Esophagus squamous epithelium (tissue), 4 donors: Measurements from ENCODE around the gene CAPZA2.
"Not testable (repeated sequence)": the region's sequence is repeated elsewhere in the genome, so short reads cannot be mapped to it uniquely, and the experiment has no call there.

Source experiments
- POLR2A ChIP-seq, 4 donors: fragments of 450-650 bp; IDR thresholded peaks; one replicate each; pipeline ENCODE4 v1.6.1; 2017; ENCODE audit warnings: antibody characterized with exemption in 4 of 4, mild to moderate bottlenecking in 4 of 4, moderate library complexity in 3 of 4
- TF ChIP-seq, protein P1 (sequence below), 6 experiments: fragments of 450-650 bp in 4 of 6; fragments of 200-600 bp in 2 of 6; sonication (generic) in 2 of 6; IDR thresholded peaks; one replicate each; pipeline ENCODE4 v1.5.1; 2016 to 2019; ENCODE audit warnings: antibody characterized with exemption in 6 of 6, mild to moderate bottlenecking in 4 of 6, moderate library complexity in 4 of 6

DNA sequence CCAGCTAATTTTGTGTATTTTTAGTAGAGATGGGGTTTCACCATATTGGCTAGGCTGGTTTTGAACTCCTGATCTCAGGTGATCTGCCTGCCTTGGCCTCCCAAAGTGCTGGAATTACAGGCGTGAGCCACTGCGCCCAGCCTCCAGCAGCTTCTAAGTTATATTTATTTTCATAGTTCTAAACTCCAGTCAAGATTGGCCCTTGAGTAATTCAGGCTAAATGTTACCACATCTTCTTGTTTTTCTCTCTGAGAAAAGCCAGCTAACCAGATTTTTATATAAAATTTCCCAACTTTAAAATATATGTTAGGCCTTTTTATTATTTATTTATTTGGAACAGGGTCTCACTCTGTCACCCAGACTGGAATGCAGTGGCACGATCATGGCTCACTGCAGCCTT lies 49.0 kb upstream of the CAPZA2 start:
- not testable (repeated sequence) for TF ChIP-seq POLR2A (IDR thresholded peaks at IDR 0.05)
- TF ChIP-seq, protein P1, sequence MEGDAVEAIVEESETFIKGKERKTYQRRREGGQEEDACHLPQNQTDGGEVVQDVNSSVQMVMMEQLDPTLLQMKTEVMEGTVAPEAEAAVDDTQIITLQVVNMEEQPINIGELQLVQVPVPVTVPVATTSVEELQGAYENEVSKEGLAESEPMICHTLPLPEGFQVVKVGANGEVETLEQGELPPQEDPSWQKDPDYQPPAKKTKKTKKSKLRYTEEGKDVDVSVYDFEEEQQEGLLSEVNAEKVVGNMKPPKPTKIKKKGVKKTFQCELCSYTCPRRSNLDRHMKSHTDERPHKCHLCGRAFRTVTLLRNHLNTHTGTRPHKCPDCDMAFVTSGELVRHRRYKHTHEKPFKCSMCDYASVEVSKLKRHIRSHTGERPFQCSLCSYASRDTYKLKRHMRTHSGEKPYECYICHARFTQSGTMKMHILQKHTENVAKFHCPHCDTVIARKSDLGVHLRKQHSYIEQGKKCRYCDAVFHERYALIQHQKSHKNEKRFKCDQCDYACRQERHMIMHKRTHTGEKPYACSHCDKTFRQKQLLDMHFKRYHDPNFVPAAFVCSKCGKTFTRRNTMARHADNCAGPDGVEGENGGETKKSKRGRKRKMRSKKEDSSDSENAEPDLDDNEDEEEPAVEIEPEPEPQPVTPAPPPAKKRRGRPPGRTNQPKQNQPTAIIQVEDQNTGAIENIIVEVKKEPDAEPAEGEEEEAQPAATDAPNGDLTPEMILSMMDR (IDR thresholded peaks at IDR 0.05), result not testable (repeated sequence)
